Right kidney (tissue), 1 donor: ENCODE results near the gene CD36.

Source experiments
- DNase-seq: peaks from one replicate; pipeline ENCODE4 v3.0.0-alpha.2; 2016

Gene CD36

GRCh38 chr7:80699721-80700256 is 61.3 kb downstream of the CD36 start:
- no peak for DNase-seq

GRCh38 chr7:80703272-80703671 is 64.8 kb downstream of the CD36 start:
- no peak for DNase-seq

GRCh38 chr7:80705130-80705781 is 66.8 kb downstream of the CD36 start:
- no peak for DNase-seq

GRCh38 chr7:80707318-80707717 is 68.9 kb downstream of the CD36 start:
- no peak for DNase-seq

GRCh38 chr7:80708123-80708522 is 69.7 kb downstream of the CD36 start:
- no peak for DNase-seq

- no peak for DNase-seq
Observed at GRCh38 chr7:80711531-80711930, 73.1 kb downstream of the CD36 start.

GRCh38 chr7:80719261-80719660 is 80.8 kb downstream of the CD36 start:
- no peak for DNase-seq

GRCh38 chr7:80720146-80720545 is 81.7 kb downstream of the CD36 start:
- DNase-seq, result no peak

- DNase-seq, result no peak
Observed at GRCh38 chr7:80721883-80722615, 83.6 kb downstream of the CD36 start.

GRCh38 chr7:80722616-80723195 is 84.3 kb downstream of the CD36 start:
- DNase-seq, result no peak

- DNase-seq, result peak; percentile 32
Observed at GRCh38 chr7:80724249-80724871, 85.9 kb downstream of the CD36 start.

- no peak for DNase-seq
Observed at GRCh38 chr7:80725181-80725611, 86.8 kb downstream of the CD36 start.
